Calu3 (cell line): ENCODE measurements around the gene PDGFD. TPM values are rescaled to one million over a fixed set of nuclear protein-coding genes. Genes with fewer than 3 reads are reported as not detected.

Source experiments
- BruUV-seq: library from RNA; stranded (reverse); fragments of 400-500 nt; replicated peaks from 2 replicates; lab custom pipeline; 2021; lab: Mats Ljungman, UMichigan
- CTCF ChIA-PET: fragments of 300-600 bp; sonication (Branson Sonifier 250); formaldehyde crosslinking; loops from one replicate; lab custom pipeline; 2022; ENCODE audit warnings: antibody characterized with exemption; lab: Charles Lee
- DNase-seq: peaks from one replicate; pipeline ENCODE4 v3.0.0; 2022
- H3K27ac Mint-ChIP-seq: one replicate; pipeline ENCODE4 v1.8.0; 2022; ENCODE audit warnings: mixed read lengths; ENCODE audit not compliant: unreplicated experiment
- H3K27me3 Mint-ChIP-seq: one replicate; pipeline ENCODE4 v1.8.0; 2022; ENCODE audit warnings: mixed read lengths; ENCODE audit not compliant: unreplicated experiment
- H3K36me3 Mint-ChIP-seq: one replicate; pipeline ENCODE4 v1.8.0; 2022; ENCODE audit warnings: mild to moderate bottlenecking, moderate library complexity, mixed read lengths; ENCODE audit not compliant: insufficient read depth, unreplicated experiment
- H3K4me1 Mint-ChIP-seq: one replicate; pipeline ENCODE4 v1.8.0; 2022; ENCODE audit warnings: mild to moderate bottlenecking, low read depth, mixed read lengths; ENCODE audit not compliant: unreplicated experiment
- H3K4me3 Mint-ChIP-seq: one replicate; pipeline ENCODE4 v1.8.0; 2022; ENCODE audit warnings: mild to moderate bottlenecking, low read depth, moderate library complexity, mixed read lengths; ENCODE audit not compliant: unreplicated experiment
- H3K9me3 Mint-ChIP-seq: one replicate; pipeline ENCODE4 v1.8.0; 2022; ENCODE audit warnings: low read depth, mixed read lengths; ENCODE audit not compliant: unreplicated experiment
- CTCF ChIP-seq: fragments of 200-600 bp; IDR thresholded peaks from one replicate; pipeline ENCODE4 v1.8.0; 2022; ENCODE audit warnings: antibody characterized with exemption; ENCODE audit not compliant: unreplicated experiment
- intact Hi-C: fragments of 100-400 bp; cut with micrococcal nuclease; formaldehyde crosslinking; loops from one replicate; pipeline ENCODE4 v1.10.0; 2022; ENCODE audit not compliant: unreplicated experiment
- total RNA-seq: library from RNA; stranded (reverse); gene quantifications from 2 replicates; pipeline ENCODE4 v1.2.3, GENCODE V29; 2022

PDGFD gene
- total RNA-seq, 1 experiment from 2014 or later, result 5.1 TPM

GRCh38 chr11:103967985-103968384 is 196.0 kb downstream of the PDGFD start:
- CTCF ChIA-PET, result no interaction called here
- Mint-ChIP-seq H3K4me3 (no peak overlapping the region), H3K36me3 (no peaks in the 10 kb centered on the region), H3K27me3 (no peaks in the 10 kb centered on the region), H3K4me1 (no peaks in the 10 kb centered on the region), H3K27ac (no peak overlapping the region), H3K9me3 (peaks cover 7% of the 10 kb centered on the region)
- intact Hi-C loops, result no loop called here
- TF ChIP-seq CTCF, result no peak
- DNase-seq, result no peak
- BruUV-seq, result no TSS peak

GRCh38 chr11:103964390-103964789 is 199.6 kb downstream of the PDGFD start:
- no TSS peak for BruUV-seq
- no peaks in the 10 kb centered on the region for H3K4me1 Mint-ChIP-seq
- peaks cover 7% of the 10 kb centered on the region for H3K9me3 Mint-ChIP-seq
- no peak for TF ChIP-seq CTCF
- no peak overlapping the region for H3K4me3 Mint-ChIP-seq
- intact Hi-C loops, result no loop called here
- no peak overlapping the region for H3K27ac Mint-ChIP-seq
- no peak for DNase-seq
- H3K36me3 Mint-ChIP-seq, result no peaks in the 10 kb centered on the region
- no peaks in the 10 kb centered on the region for H3K27me3 Mint-ChIP-seq
- CTCF ChIA-PET, result no interaction called here

GRCh38 chr11:103963648-103964047 is 200.3 kb downstream of the PDGFD start:
- Mint-ChIP-seq H3K36me3 (no peaks in the 10 kb centered on the region), H3K4me1 (no peaks in the 10 kb centered on the region), H3K4me3 (no peak overlapping the region), H3K27ac (no peak overlapping the region), H3K9me3 (peaks cover 7% of the 10 kb centered on the region), H3K27me3 (no peaks in the 10 kb centered on the region)
- no peak for DNase-seq
- CTCF ChIA-PET, result no interaction called here
- no peak for TF ChIP-seq CTCF
- intact Hi-C loops, result no loop called here
- no TSS peak for BruUV-seq

GRCh38 chr11:103961010-103961409 is 202.9 kb downstream of the PDGFD start:
- no peaks in the 10 kb centered on the region for H3K27me3 Mint-ChIP-seq
- intact Hi-C loops, result no loop called here
- DNase-seq, result no peak
- CTCF ChIA-PET, result no interaction called here
- H3K9me3 Mint-ChIP-seq, result no peaks in the 10 kb centered on the region
- no TSS peak for BruUV-seq
- H3K4me1 Mint-ChIP-seq, result no peaks in the 10 kb centered on the region
- no peak for TF ChIP-seq CTCF
- no peak overlapping the region for H3K27ac Mint-ChIP-seq
- H3K4me3 Mint-ChIP-seq, result no peak overlapping the region
- no peaks in the 10 kb centered on the region for H3K36me3 Mint-ChIP-seq
